PC-9 (cell line): ENCODE measurements around the gene APBA2.

Source experiments
- EZH2 ChIP-seq: fragments of 200-600 bp; sonication (generic); IDR thresholded peaks from 2 replicates; pipeline ENCODE4 v1.8.0; 2017; ENCODE audit warnings: antibody characterized with exemption, low read depth
- TF ChIP-seq, protein P1 (sequence below): fragments of 200-600 bp; sonication (generic); conservative IDR thresholded peaks from 2 replicates; pipeline ENCODE4 v1.6.1; 2017; ENCODE audit warnings: mixed run types, antibody characterized with exemption, mild to moderate bottlenecking, moderate library complexity

DNA sequence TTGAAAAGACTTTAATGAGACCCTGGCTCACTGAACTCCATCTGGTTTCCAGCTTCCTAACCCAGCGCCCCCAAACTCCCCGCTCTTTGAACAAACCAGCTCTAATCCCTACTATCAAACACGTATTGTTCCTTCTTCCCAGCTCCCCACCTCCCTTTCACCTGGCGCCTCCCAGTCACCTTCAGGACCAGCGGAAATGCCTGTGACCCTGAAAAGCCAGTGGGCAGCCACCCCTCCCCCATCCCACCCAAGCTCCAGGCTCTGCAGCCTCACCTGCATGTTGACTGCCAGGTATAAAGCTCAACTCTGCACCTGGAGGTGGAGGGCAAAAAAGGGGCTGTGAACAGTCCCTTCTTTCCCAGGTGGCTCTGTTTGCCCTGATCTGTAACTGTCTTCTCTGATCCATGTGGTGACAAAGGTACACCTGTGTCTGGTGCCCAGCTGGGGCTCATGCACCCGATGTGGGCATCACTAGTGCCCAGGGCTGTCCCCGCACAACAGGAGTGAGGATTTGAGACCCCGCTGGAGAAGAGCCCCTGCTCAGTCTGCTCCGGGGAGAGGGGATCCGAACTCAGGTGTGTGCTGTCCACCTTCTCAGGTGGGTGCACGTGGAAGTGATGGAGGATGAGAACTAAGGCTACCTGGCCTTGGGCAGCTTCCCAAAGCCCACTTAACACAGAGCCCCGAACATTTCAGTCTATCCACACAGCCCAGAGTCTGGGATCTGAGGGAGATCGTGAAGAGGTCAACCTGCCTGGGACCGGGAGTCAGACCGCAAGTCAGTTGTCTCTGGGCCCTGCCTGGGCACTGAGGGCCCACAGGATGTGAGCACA lies 254.9 kb downstream of the APBA2 start:
- TF ChIP-seq, protein P1, sequence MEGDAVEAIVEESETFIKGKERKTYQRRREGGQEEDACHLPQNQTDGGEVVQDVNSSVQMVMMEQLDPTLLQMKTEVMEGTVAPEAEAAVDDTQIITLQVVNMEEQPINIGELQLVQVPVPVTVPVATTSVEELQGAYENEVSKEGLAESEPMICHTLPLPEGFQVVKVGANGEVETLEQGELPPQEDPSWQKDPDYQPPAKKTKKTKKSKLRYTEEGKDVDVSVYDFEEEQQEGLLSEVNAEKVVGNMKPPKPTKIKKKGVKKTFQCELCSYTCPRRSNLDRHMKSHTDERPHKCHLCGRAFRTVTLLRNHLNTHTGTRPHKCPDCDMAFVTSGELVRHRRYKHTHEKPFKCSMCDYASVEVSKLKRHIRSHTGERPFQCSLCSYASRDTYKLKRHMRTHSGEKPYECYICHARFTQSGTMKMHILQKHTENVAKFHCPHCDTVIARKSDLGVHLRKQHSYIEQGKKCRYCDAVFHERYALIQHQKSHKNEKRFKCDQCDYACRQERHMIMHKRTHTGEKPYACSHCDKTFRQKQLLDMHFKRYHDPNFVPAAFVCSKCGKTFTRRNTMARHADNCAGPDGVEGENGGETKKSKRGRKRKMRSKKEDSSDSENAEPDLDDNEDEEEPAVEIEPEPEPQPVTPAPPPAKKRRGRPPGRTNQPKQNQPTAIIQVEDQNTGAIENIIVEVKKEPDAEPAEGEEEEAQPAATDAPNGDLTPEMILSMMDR: no peak
- no peak for TF ChIP-seq EZH2
